ENCODE measurements around the gene UBQLN4.

GRCh38 chr1:155993595-155993994 lies 60.0 kb downstream of the UBQLN4 start:
- TF ChIP-seq CTCF (IDR thresholded peaks at IDR 0.05; ENCODE audit: extremely low read depth in 1 of 2, insufficient read depth in 1 of 2, low read depth in 1 of 2, low read length in 2 of 2) (no peak), GATA2 (IDR thresholded peaks at IDR 0.05; ENCODE audit: insufficient read depth, insufficient read length, low read depth, low read length) (no peak), POLR2A (IDR thresholded peaks at IDR 0.05; ENCODE audit: low read depth, low read length) (no peak), EZH2 (IDR thresholded peaks at IDR 0.05; ENCODE audit: borderline replicate concordance, low read depth, low read length, severe bottlenecking) (no peak), MYC (IDR thresholded peaks at IDR 0.05; ENCODE audit: low read depth, low read length) (no peak), MAX (IDR thresholded peaks at IDR 0.05; ENCODE audit: insufficient read depth, insufficient read length) (no peak), POLR2AphosphoS5 (IDR thresholded peaks at IDR 0.05; ENCODE audit: insufficient read depth, low read depth, low read length) (no peak), JUN (IDR thresholded peaks at IDR 0.05; ENCODE audit: borderline replicate concordance, insufficient read depth, insufficient read length, low read depth) (no peak)

Data from endothelial cell of umbilical vein (primary cell).